Heart left ventricle (tissue), 13 donors: Measurements from ENCODE around the gene CACNA1C.

Experiments
- POLR2A ChIP-seq, 2 donors: fragments of 450-650 bp; IDR thresholded peaks; one replicate each; pipeline ENCODE4 v1.6.1; 2017; ENCODE audit warnings: antibody characterized with exemption in 2 of 2, mild to moderate bottlenecking in 2 of 2, moderate library complexity in 2 of 2
- TF ChIP-seq, protein P1 (sequence below), 12 donors: fragments of 200-600 bp; sonication (generic) in 4 of 12; IDR thresholded peaks; one replicate each; pipeline versions ENCODE4 v1.5.0 to v1.8.0; 2018 to 2022; ENCODE audit warnings: antibody characterized with exemption in 12 of 12, mild to moderate bottlenecking in 5 of 12
- donor health status: ischemic (EF 13 %, LVEDD 7.1; RV severe dilation, severe dysfunction).
- donor health status: DM: no; HTN: yes; CAD: no.
- donor health status: DM: no; HTN: no; CAD: no.
- donor health status: ischemic (EF 25% LVEDD 6.9; RV normal size, moderate dysfunction).
- donor health status: ischemic (EF 25% LVEDD 5.7; RV mildly dilated, moderate dysfunction).
- donor health status: ischemic (EF 35%, LVEDD 5.7; RV mildly dilated, moderate dysfunction).
- donor health status: nonischemic (EF 11% LVEDD 7.7; RV severe dilation, severe dysfunction).
- donor health status: DM: yes; HTN: yes; CAD: no.
- donor health status: PGD.
- donor health status: ischemic (EF 29% LVEDD 5.4; RV normal size, mild dysfunction).
- donor health status: nonischemic (EF 23%, LVEDD 6.1; RV moderate dilation, normal function).

DNA sequence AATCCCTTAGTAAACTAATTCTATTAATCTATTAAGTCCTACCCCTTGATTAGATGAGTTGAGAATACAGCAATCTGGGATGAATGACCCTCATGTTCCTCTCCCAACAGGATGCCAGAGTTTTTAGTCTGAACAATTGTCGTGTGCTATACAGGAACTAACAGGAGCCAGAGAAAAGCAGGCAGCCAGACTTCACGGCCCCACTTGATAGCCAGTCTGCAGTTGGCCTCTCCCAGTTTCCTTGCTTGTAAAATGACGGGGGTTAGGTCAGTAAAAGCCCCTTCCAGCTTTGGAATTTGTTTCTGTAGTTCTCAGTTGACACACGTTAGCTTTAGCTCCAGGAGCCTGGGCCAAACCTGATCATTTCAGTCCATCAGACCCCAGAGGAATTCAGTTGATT, 475.2 kb downstream of the CACNA1C start:
- TF ChIP-seq, protein P1, sequence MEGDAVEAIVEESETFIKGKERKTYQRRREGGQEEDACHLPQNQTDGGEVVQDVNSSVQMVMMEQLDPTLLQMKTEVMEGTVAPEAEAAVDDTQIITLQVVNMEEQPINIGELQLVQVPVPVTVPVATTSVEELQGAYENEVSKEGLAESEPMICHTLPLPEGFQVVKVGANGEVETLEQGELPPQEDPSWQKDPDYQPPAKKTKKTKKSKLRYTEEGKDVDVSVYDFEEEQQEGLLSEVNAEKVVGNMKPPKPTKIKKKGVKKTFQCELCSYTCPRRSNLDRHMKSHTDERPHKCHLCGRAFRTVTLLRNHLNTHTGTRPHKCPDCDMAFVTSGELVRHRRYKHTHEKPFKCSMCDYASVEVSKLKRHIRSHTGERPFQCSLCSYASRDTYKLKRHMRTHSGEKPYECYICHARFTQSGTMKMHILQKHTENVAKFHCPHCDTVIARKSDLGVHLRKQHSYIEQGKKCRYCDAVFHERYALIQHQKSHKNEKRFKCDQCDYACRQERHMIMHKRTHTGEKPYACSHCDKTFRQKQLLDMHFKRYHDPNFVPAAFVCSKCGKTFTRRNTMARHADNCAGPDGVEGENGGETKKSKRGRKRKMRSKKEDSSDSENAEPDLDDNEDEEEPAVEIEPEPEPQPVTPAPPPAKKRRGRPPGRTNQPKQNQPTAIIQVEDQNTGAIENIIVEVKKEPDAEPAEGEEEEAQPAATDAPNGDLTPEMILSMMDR (IDR thresholded peaks at IDR 0.05) = no peak
- no peak for TF ChIP-seq POLR2A (IDR thresholded peaks at IDR 0.05)
